Raji (cell line): Measurements from ENCODE around the gene MAFB.

Experiments used
- POLR2A ChIP-seq: IDR thresholded peaks from 2 replicates; pipeline ENCODE4 v1.6.1; 2011; ENCODE audit warnings: low read depth, low read length, control low read depth; ENCODE audit not compliant: insufficient read depth

Gene MAFB

GRCh38 chr20:40638414-40638813 lies 50.6 kb downstream of the MAFB start:
- no peak for TF ChIP-seq POLR2A

- TF ChIP-seq POLR2A = no peak
Observed at GRCh38 chr20:40637176-40637575, 51.9 kb downstream of the MAFB start.

- no peak for TF ChIP-seq POLR2A
Observed at GRCh38 chr20:40636486-40636885, 52.5 kb downstream of the MAFB start.

GRCh38 chr20:40635971-40636370 lies 53.1 kb downstream of the MAFB start:
- TF ChIP-seq POLR2A = no peak
